Measurements from ENCODE around the gene SMIM41. TPM values are rescaled to one million over a fixed set of nuclear protein-coding genes. Genes with fewer than 3 reads are reported as not detected.

Gene SMIM41
- total and polyA plus RNA-seq, 10 of the 15 experiments (the other 5 are each of a cell fraction or from before 2014, with no cell fraction given) = not detected

GRCh38 chr12:52087961-52088820 lies 8.7 kb downstream of the SMIM41 start:
- Histone ChIP-seq H3K79me2 (ENCODE audit: control insufficient read depth, insufficient read depth, low read length) (no peaks in the 10 kb centered on the region), H3K9ac (ENCODE audit: control insufficient read depth, insufficient read depth, low read length) (no peak overlapping the region), H2AFZ (ENCODE audit: control insufficient read depth, low read depth, low read length) (no peak overlapping the region), H3K4me2 (ENCODE audit: control insufficient read depth, insufficient read depth) (0 out of 2 replicates have a peak overlapping the region, but pooled peaks have one; percentile 8), H3K36me3 (ENCODE audit: control insufficient read depth in 2 of 2, insufficient read depth in 2 of 2, low read length in 1 of 2) (no peaks in the 10 kb centered on the region), H3K4me3 (no peak overlapping the region), H3K27ac (ENCODE audit: control insufficient read depth, insufficient read depth) (no peak overlapping the region), H4K20me1 (ENCODE audit: control insufficient read depth, insufficient read depth) (no peaks in the 10 kb centered on the region), H3K4me1 (ENCODE audit: control insufficient read depth, insufficient read depth, low read length) (peaks cover 8% of the 10 kb centered on the region), H3K9me3 (replicated peaks; ENCODE audit: control insufficient read depth, insufficient read depth, low read length) (no peaks in the 10 kb centered on the region), H3K27me3 (replicated peaks in 1 of 2; ENCODE audit: control insufficient read depth in 2 of 2, insufficient read depth in 2 of 2, low read length in 1 of 2) (no peaks in the 10 kb centered on the region; a peak in 1 of 4 replicates)
- in situ Hi-C loops (cut with MboI) (no loop called here), intact Hi-C loops (cut with micrococcal nuclease; ENCODE audit: unreplicated experiment) (loop anchor here (1.0 kb wide), 1 partner anchor 30 kb away; no protein-coding TSS in a partner anchor)
- ChIA-PET RAD21 (ENCODE audit: unreplicated experiment) (interaction anchor here (0.9 to 5.8 kb wide), 7 partner anchors 18 to 68 kb away, joined by 3 to 88 read pairs (median 4); partner anchors contain the start of genes ATG101 and NR4A1), POLR2A (interaction anchor here (0.8 to 1.0 kb wide), 3 partner anchors 18 to 61 kb away, joined by 3 to 5 read pairs (median 3); partner anchors contain the start of genes ATG101 and NR4A1), SMC1A (ENCODE audit: uncharacterized antibody, unreplicated experiment) (interaction anchor here (9.5 to 12.5 kb wide), 2 partner anchors 30 to 60 kb away, joined by 62 to 322 read pairs; no protein-coding TSS in a partner anchor), CTCF (interaction anchor here (0.8 to 13.1 kb wide), 12 partner anchors 12 to 84 kb away, joined by 3 to 622 read pairs (median 5); partner anchors contain the start of gene ATG101)
- no TSS peak for BruUV-seq (replicated peaks)
- DNase-seq (ENCODE audit: low read depth, low spot score) (no peak), FAIRE-seq (peak; percentile 49), ATAC-seq (peak; percentile 86)
- WGBS (ENCODE audit: insufficient coverage, insufficient replicate concordance, low lambda C conversion rate, missing lambda C conversion rate) = 12% methylated on average over 20 of the region's 20 CpGs
- TF ChIP-seq RUNX3 (IDR thresholded peaks at IDR 0.05; ENCODE audit: low read length) (no peak), ELK1 (IDR thresholded peaks at IDR 0.05; ENCODE audit: low read depth, low read length) (peak; percentile 73; the same call in 1 of the 2 replicates), HDGF (IDR thresholded peaks at IDR 0.05) (peak; percentile 48; the same call in 1 of the 2 replicates), PAX5 (IDR thresholded peaks at IDR 0.05; ENCODE audit: borderline replicate concordance, low read depth, low read length) (no peak), TCF3 (IDR thresholded peaks at IDR 0.05; ENCODE audit: borderline replicate concordance, insufficient read depth, low read depth, low read length) (no peak), IKZF1 (conservative IDR thresholded peaks at IDR 0.05) (peak; percentile 44), TCF7 (IDR thresholded peaks at IDR 0.05; ENCODE audit: borderline replicate concordance) (no peak), MEF2B (IDR thresholded peaks at IDR 0.05; ENCODE audit: partially characterized antibody, poor library complexity, severe bottlenecking) (peak; percentile 95), ATF7 (IDR thresholded peaks at IDR 0.05; ENCODE audit: low read depth) (peak; percentile 36; the same call in 1 of the 2 replicates), TCF12 (IDR thresholded peaks at IDR 0.05; ENCODE audit: low read depth, low read length) (peak; percentile 94), CUX1 (IDR thresholded peaks at IDR 0.05; ENCODE audit: insufficient replicate concordance, low read depth, low read length) (no peak), YY1 (IDR thresholded peaks at IDR 0.05; ENCODE audit: low read depth, low read length) (0 out of 2 replicates have a peak, but pooled peaks have one; percentile 18), SPI1 (IDR thresholded peaks at IDR 0.05; ENCODE audit: borderline replicate concordance, insufficient read depth, low read depth, low read length) (no peak), CHD4 (IDR thresholded peaks at IDR 0.05) (no peak), IKZF2 (IDR thresholded peaks at IDR 0.05) (peak; percentile 19 to 40; a peak in 2 of 4 replicates)
- TF ChIP-seq, protein P1, sequence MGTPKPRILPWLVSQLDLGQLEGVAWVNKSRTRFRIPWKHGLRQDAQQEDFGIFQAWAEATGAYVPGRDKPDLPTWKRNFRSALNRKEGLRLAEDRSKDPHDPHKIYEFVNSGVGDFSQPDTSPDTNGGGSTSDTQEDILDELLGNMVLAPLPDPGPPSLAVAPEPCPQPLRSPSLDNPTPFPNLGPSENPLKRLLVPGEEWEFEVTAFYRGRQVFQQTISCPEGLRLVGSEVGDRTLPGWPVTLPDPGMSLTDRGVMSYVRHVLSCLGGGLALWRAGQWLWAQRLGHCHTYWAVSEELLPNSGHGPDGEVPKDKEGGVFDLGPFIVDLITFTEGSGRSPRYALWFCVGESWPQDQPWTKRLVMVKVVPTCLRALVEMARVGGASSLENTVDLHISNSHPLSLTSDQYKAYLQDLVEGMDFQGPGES (IDR thresholded peaks at IDR 0.05) = no peak
